Ovary (tissue), 3 donors: Measurements from ENCODE around the gene ACSL3.

ENCODE experiments used
- CTCF ChIP-seq, 3 donors: fragments of 450-650 bp in 2 of 3; fragments of 200-600 bp in 1 of 3; IDR thresholded peaks; one replicate each; pipeline versions ENCODE4 v1.5.1 to v1.8.0; 2016 to 2022; ENCODE audit warnings: antibody characterized with exemption in 3 of 3, mild to moderate bottlenecking in 1 of 3
- POLR2A ChIP-seq: fragments of 450-650 bp; IDR thresholded peaks from one replicate; pipeline ENCODE4 v1.6.1; 2017; ENCODE audit warnings: antibody characterized with exemption, mild to moderate bottlenecking, moderate library complexity
- donor health status: DM: no; HTN: no; CAD: no.

- TF ChIP-seq CTCF (IDR thresholded peaks at IDR 0.05) (no peak), POLR2A (no peak)
These were observed 37.1 kb downstream of the ACSL3 start for GRCh38 chr2:222897898-222898297.
